ENCODE measurements around the gene MGAT4B. TPM values are rescaled to one million over a fixed set of nuclear protein-coding genes. Genes with fewer than 3 reads are reported as not detected.
A peak's percentile ranks its signal among the peaks of the same experiment; 100 is the strongest.

The MGAT4B gene
- total RNA-seq, 6 experiments from 2014 or later = 151 to 259 (median 181) TPM

GRCh38 chr5:179820127-179820482, 13.4 kb upstream of the MGAT4B start:
- WGBS (ENCODE audit: insufficient coverage, low coverage, low lambda C conversion rate, missing lambda C conversion rate) = 15% methylated on average over 8 of the region's 12 CpGs
- Histone ChIP-seq H3K27me3 (no peaks in the 10 kb centered on the region), H3K27ac (peak overlapping the region; percentile 100), H3K9me3 (no peaks in the 10 kb centered on the region), H3K36me3 (peaks cover 0 to 30% (median 15%) of the 10 kb centered on the region in 4 donors), H3K4me1 (peaks cover 0 to 65% (median 22%) of the 10 kb centered on the region in 4 donors), H3K4me3 (peak overlapping the region; percentile 97 to 100 (median 100))
- no peak for TF ChIP-seq POLR2A (IDR thresholded peaks at IDR 0.05)
- TF ChIP-seq CTCF (IDR thresholded peaks at IDR 0.05) = no peak
- ATAC-seq (peak in 2 of 4 donors; percentile 0), DNase-seq (no peak)
- intact Hi-C loops (cut with DNase I) = no loop called here

- peak; percentile 32 to 51 (median 46) for ATAC-seq
- peaks cover 0 to 59% (median 19%) of the 10 kb centered on the region in 4 donors for H3K4me1 ChIP-seq
These were observed 12.8 kb upstream of the MGAT4B start for GRCh38 chr5:179819296-179820126.

GRCh38 chr5:179818746-179819295, 12.2 kb upstream of the MGAT4B start:
- intact Hi-C loops (cut with DNase I) = no loop called here
- peak overlapping the region; percentile 97 to 100 (median 100) for H3K4me3 ChIP-seq
- H3K27me3 ChIP-seq = no peaks in the 10 kb centered on the region
- DNase-seq (peak; percentile 98), ATAC-seq (peak; percentile 69 to 79 (median 73))
- peak overlapping the region; percentile 100 for H3K27ac ChIP-seq
- no peaks in the 10 kb centered on the region for H3K9me3 ChIP-seq
- 2% methylated on average over 7 of the region's 35 CpGs for WGBS (ENCODE audit: insufficient coverage, low coverage, low lambda C conversion rate, missing lambda C conversion rate)
- H3K36me3 ChIP-seq = peaks cover 0 to 18% (median 4%) of the 10 kb centered on the region in 4 donors
- TF ChIP-seq POLR2A (IDR thresholded peaks at IDR 0.05) = peak; percentile 52
- TF ChIP-seq CTCF (IDR thresholded peaks at IDR 0.05) = no peak
- peaks cover 0 to 55% (median 16%) of the 10 kb centered on the region in 4 donors for H3K4me1 ChIP-seq

More at GRCh38 chr5:179819296-179820126, 12.8 kb upstream of the MGAT4B start:
- Histone ChIP-seq H3K27ac (peak overlapping the region; percentile 100), H3K36me3 (peaks cover 0 to 24% (median 10%) of the 10 kb centered on the region in 4 donors), H3K27me3 (no peaks in the 10 kb centered on the region), H3K9me3 (no peaks in the 10 kb centered on the region), H3K4me3 (peak overlapping the region; percentile 97 to 100 (median 100))
- TF ChIP-seq CTCF (IDR thresholded peaks at IDR 0.05) (no peak), POLR2A (IDR thresholded peaks at IDR 0.05) (peak; percentile 8)
- DNase-seq = peak; percentile 80 to 87 (median 85)
- intact Hi-C loops (cut with DNase I) = no loop called here
- WGBS (ENCODE audit: insufficient coverage, low coverage, low lambda C conversion rate, missing lambda C conversion rate) = 5% methylated on average over 10 of the region's 26 CpGs

- H3K36me3 ChIP-seq = peaks cover 0 to 11% (median 0%) of the 10 kb centered on the region in 4 donors
- H3K27ac ChIP-seq = peak overlapping the region; percentile 100
- intact Hi-C loops (cut with DNase I) = no loop called here
- H3K4me3 ChIP-seq = peak overlapping the region; percentile 15 to 100 (median 100)
- no peak for ATAC-seq
- H3K4me1 ChIP-seq = peaks cover 0 to 53% (median 15%) of the 10 kb centered on the region in 4 donors
- H3K27me3 ChIP-seq = no peaks in the 10 kb centered on the region
- WGBS (ENCODE audit: insufficient coverage, low coverage, low lambda C conversion rate, missing lambda C conversion rate) = 37% methylated on average over 6 of the region's 14 CpGs
- H3K9me3 ChIP-seq = no peaks in the 10 kb centered on the region
- TF ChIP-seq POLR2A (IDR thresholded peaks at IDR 0.05) = no peak
- no peak for TF ChIP-seq CTCF (IDR thresholded peaks at IDR 0.05)
- DNase-seq = no peak
These were observed 11.5 kb upstream of the MGAT4B start for GRCh38 chr5:179817890-179818745.
